ENCODE measurements around the gene ANKRD35. TPM values are rescaled to one million over a fixed set of nuclear protein-coding genes. Genes with fewer than 3 reads are reported as not detected.
"Not testable (repeated sequence)": the region's sequence is repeated elsewhere in the genome, so short reads cannot be mapped to it uniquely, and the experiment has no call there.

ANKRD35 gene
- polyA plus RNA-seq, 1 of the 3 experiments (the other 2 are of a cell fraction): 0.08 TPM

DNA sequence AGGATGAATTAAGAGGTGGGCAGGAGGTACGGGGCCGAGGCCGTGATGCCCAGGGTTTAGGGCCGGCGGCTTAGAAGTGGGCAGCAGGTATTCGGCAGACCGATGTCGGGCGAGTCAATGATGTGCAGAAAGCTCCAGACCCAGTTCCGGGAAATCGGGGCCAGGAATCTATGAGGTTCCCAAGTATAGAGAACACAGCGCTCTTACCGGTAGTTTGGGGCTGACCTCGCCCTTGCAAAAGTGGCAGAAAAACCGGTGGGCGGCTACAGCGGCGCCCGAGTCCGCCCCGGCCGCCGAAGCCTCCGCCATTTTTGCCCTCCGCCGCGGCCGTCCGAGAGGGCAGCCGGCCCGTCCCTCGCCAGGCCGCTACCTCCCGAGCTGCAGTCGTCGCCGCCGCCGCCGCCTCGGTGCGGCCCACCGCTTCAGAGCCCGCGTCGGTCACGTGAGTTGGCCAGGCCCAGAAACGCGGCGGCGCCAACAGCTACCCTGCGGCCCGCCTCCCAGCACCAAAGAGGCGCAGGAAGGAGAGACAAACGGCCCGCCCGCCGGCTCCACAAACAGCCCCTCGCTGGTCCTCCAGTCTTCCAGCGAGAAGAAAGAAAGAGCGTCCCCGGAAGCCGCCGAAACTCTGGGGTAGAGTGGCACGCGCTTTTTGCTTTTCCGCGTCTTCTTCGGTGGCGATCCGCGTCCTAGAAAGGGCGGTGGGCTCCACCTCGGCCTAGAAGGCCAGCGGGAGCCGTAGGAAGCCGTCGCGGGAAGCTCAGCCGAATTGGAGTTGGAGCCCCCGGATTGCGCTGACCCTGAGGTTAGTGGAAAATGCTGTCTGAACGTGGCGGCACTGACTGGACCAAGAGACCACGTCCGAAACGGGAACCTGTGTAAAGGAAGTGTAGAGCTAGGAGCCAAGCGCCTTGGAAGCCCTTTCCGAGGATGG lies 61.8 kb downstream of the ANKRD35 start, which contains the start of the genes POLR3C and RNF115 (continued):
- TF ChIP-seq EP300 (IDR thresholded peaks at IDR 0.05; ENCODE audit: borderline replicate concordance in 1 of 2, low read depth in 1 of 2, low read length in 1 of 2) (peak; percentile 24 to 34; a peak in 2 of 4 replicates), USF2 (IDR thresholded peaks at IDR 0.05; ENCODE audit: borderline replicate concordance, low read depth, low read length) (peak; percentile 42; the same call in 1 of the 2 replicates), MXI1 (IDR thresholded peaks at IDR 0.05; ENCODE audit: low read depth, low read length) (peak; percentile 96), FOSL2 (IDR thresholded peaks at IDR 0.05; ENCODE audit: borderline replicate concordance, low read depth) (no peak), NRF1 (IDR thresholded peaks at IDR 0.05; ENCODE audit: low read depth, low read length) (0 out of 2 replicates have a peak, but pooled peaks have one; percentile 23), FOXM1 (IDR thresholded peaks at IDR 0.05; ENCODE audit: low read depth) (no peak), REST (IDR thresholded peaks at IDR 0.05; ENCODE audit: low read depth, low read length) (peak; percentile 46; the same call in 1 of the 2 replicates)

- not testable (repeated sequence) for H3K4me2 ChIP-seq
These were observed 62.8 kb downstream of the ANKRD35 start for GRCh38 chr1:145822779-145823331.

More at GRCh38 chr1:145822779-145823331, 62.8 kb downstream of the ANKRD35 start:
- CTCF ChIA-PET: interaction anchor here (10.4 kb wide), 1 partner anchor 23 kb away, joined by 121 read pairs; the partner anchor contains the start of gene NUDT17
- H3K9ac ChIP-seq; H4K20me1 ChIP-seq (ENCODE audit: insufficient read depth); H2AFZ ChIP-seq (ENCODE audit: low read depth); H3K9me2 ChIP-seq; H3K9me3 ChIP-seq; POLR2A ChIA-PET; DNase-seq; H3K27me3 ChIP-seq (ENCODE audit: insufficient read depth); H3K27ac ChIP-seq (ENCODE audit: low read depth in 2 of 2, low read length in 1 of 2): not testable (repeated sequence)
- Histone ChIP-seq H3K36me3 (replicated peaks in 1 of 2; ENCODE audit: control insufficient read depth in 1 of 2, insufficient read depth in 2 of 2, low read length in 1 of 2) (peaks cover 14 to 21% of the 10 kb centered on the region in 2 experiments), H3K4me1 (ENCODE audit: control insufficient read depth in 1 of 2, insufficient read depth in 2 of 2, low read depth in 1 of 2, low read length in 1 of 2) (peaks cover 0 to 12% of the 10 kb centered on the region in 2 experiments; a peak in 2 of 4 replicates), H3K4me3 (ENCODE audit: low read depth in 2 of 2, low read length in 1 of 2) (peak overlapping the region in 1 of 2 experiments; percentile 25; a peak in 1 of 4 replicates), H3K79me2 (ENCODE audit: insufficient read depth) (peaks cover 55% of the 10 kb centered on the region), H3F3A (replicated peaks; ENCODE audit: insufficient read depth) (peaks cover 17% of the 10 kb centered on the region)
- no CpG with 5 or more reads among the region's 16 CpGs for WGBS (ENCODE audit: low lambda C conversion rate)
